ENCODE measurements around the gene EPN2.
"Not testable (repeated sequence)": the region's sequence is repeated elsewhere in the genome, so short reads cannot be mapped to it uniquely, and the experiment has no call there.

Gene EPN2

GRCh38 chr17:19348806-19349205, 111.6 kb downstream of the EPN2 start:
- Histone ChIP-seq H3K27me3 (ENCODE audit: control insufficient read depth in 1 of 2, insufficient read depth in 1 of 2, low read length in 2 of 2) (no peaks in the 10 kb centered on the region), H2BK5ac (ENCODE audit: low read depth, low read length, poor library complexity, severe bottlenecking) (no peak overlapping the region), H2BK12ac (ENCODE audit: low read length in 2 of 2) (peak overlapping the region in 1 of 2 experiments; percentile 4), H3K14ac (ENCODE audit: low read length in 2 of 2) (no peak overlapping the region), H3K27ac (ENCODE audit: low read length, poor library complexity, severe bottlenecking) (no peak overlapping the region), H2AFZ (ENCODE audit: low read depth, low read length) (no peak overlapping the region), H2BK15ac (ENCODE audit: low read depth, poor library complexity, severe bottlenecking) (no peak overlapping the region), H3K4me2 (ENCODE audit: low read length, poor library complexity, severe bottlenecking) (no peak overlapping the region), H3K79me1 (replicated peaks; ENCODE audit: low read length, poor library complexity, severe bottlenecking) (no peaks in the 10 kb centered on the region), H3K23ac (ENCODE audit: low read length in 2 of 2) (no peak overlapping the region), H4K91ac (ENCODE audit: low read length) (no peak overlapping the region), H3K4ac (ENCODE audit: low read depth in 1 of 2, low read length in 2 of 2) (no peak overlapping the region), H3K18ac (ENCODE audit: low read depth in 1 of 2, low read length in 2 of 2) (peak overlapping the region in 1 of 2 experiments; percentile 55), H2BK120ac (ENCODE audit: low read depth, low read length) (no peak overlapping the region), H3K4me1 (ENCODE audit: control insufficient read depth, insufficient read depth, low read depth, low read length) (peaks cover 18% of the 10 kb centered on the region), H3K4me3 (ENCODE audit: insufficient read depth in 1 of 2, low read depth in 1 of 2, low read length in 2 of 2) (no peak overlapping the region), H3K36me3 (ENCODE audit: control insufficient read depth in 1 of 2, insufficient read depth in 2 of 2, low read depth in 1 of 2, low read length in 2 of 2) (peaks cover 0 to 14% of the 10 kb centered on the region in 2 experiments), H3K9ac (ENCODE audit: low read length) (no peak overlapping the region), H4K8ac (ENCODE audit: low read length) (no peak overlapping the region), H2AK5ac (ENCODE audit: low read length, severe bottlenecking) (no peak overlapping the region), H3K9me3 (ENCODE audit: control insufficient read depth, low read length) (no peaks in the 10 kb centered on the region)
- 99% methylated on average over 9 of the region's 9 CpGs for WGBS
- DNase-seq, result no peak

- DNase-seq; H3K4me2 ChIP-seq (ENCODE audit: low read length, poor library complexity, severe bottlenecking); H3K18ac ChIP-seq (ENCODE audit: low read depth in 1 of 2, low read length in 2 of 2); H3K4me1 ChIP-seq (ENCODE audit: control insufficient read depth, insufficient read depth, low read depth, low read length); H3K23ac ChIP-seq (ENCODE audit: low read length in 2 of 2); H3K4ac ChIP-seq (ENCODE audit: low read depth in 1 of 2, low read length in 2 of 2); H2AK5ac ChIP-seq (ENCODE audit: low read length, severe bottlenecking); H4K91ac ChIP-seq (ENCODE audit: low read length); H4K8ac ChIP-seq (ENCODE audit: low read length); H3K9ac ChIP-seq (ENCODE audit: low read length); H2BK5ac ChIP-seq (ENCODE audit: low read depth, low read length, poor library complexity, severe bottlenecking); H3K9me3 ChIP-seq (ENCODE audit: control insufficient read depth, low read length); H3K27me3 ChIP-seq (ENCODE audit: control insufficient read depth in 1 of 2, insufficient read depth in 1 of 2, low read length in 2 of 2); H3K4me3 ChIP-seq (ENCODE audit: insufficient read depth in 1 of 2, low read depth in 1 of 2, low read length in 2 of 2); H2BK15ac ChIP-seq (ENCODE audit: low read depth, poor library complexity, severe bottlenecking); H2AFZ ChIP-seq (ENCODE audit: low read depth, low read length); H3K27ac ChIP-seq (ENCODE audit: low read length, poor library complexity, severe bottlenecking); H3K79me1 ChIP-seq (replicated peaks; ENCODE audit: low read length, poor library complexity, severe bottlenecking); H3K14ac ChIP-seq (ENCODE audit: low read length in 2 of 2); H2BK12ac ChIP-seq (ENCODE audit: low read length in 2 of 2): not testable (repeated sequence)
- peak overlapping the region; percentile 5 for H2BK120ac ChIP-seq (ENCODE audit: low read depth, low read length)
- WGBS, result 88% methylated on average over 11 of the region's 11 CpGs
- H3K36me3 ChIP-seq (ENCODE audit: control insufficient read depth in 1 of 2, insufficient read depth in 2 of 2, low read depth in 1 of 2, low read length in 2 of 2), result peaks cover 18 to 19% of the 10 kb centered on the region in 2 experiments
Measured at GRCh38 chr17:19353401-19353800, 116.2 kb downstream of the EPN2 start.

DNA sequence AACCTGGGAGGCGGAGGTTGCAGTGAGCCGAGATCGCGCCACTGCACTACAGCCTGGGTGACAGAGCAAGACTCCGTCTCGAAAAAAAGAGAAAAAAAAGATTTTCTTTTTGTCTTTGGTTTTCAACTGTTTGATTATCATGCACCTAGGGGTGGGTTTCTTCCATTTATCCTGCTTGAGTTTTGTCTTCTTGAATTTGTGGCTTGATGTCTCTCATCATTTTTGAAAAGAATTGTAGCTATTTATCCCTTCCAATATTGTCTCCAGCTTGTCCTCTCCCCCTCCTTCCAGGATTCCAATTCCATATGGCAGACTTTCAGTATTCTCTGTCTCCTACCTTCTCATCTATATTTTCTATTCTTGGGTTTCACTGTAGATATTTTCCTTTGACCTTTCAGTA, 117.6 kb downstream of the EPN2 start:
- Histone ChIP-seq H3K4me3 (ENCODE audit: insufficient read depth in 1 of 2, low read depth in 1 of 2, low read length in 2 of 2) (no peak overlapping the region), H3K27me3 (ENCODE audit: control insufficient read depth in 1 of 2, insufficient read depth in 1 of 2, low read length in 2 of 2) (no peaks in the 10 kb centered on the region), H3K9me3 (ENCODE audit: control insufficient read depth, low read length) (no peaks in the 10 kb centered on the region), H4K8ac (ENCODE audit: low read length) (no peak overlapping the region), H2BK5ac (ENCODE audit: low read depth, low read length, poor library complexity, severe bottlenecking) (no peak overlapping the region), H4K91ac (ENCODE audit: low read length) (no peak overlapping the region), H3K14ac (ENCODE audit: low read length in 2 of 2) (no peak overlapping the region), H2AK5ac (ENCODE audit: low read length, severe bottlenecking) (no peak overlapping the region), H3K9ac (ENCODE audit: low read length) (no peak overlapping the region), H3K4me2 (ENCODE audit: low read length, poor library complexity, severe bottlenecking) (no peak overlapping the region), H2BK12ac (ENCODE audit: low read length in 2 of 2) (no peak overlapping the region), H3K79me1 (replicated peaks; ENCODE audit: low read length, poor library complexity, severe bottlenecking) (peaks cover 4% of the 10 kb centered on the region), H3K23ac (ENCODE audit: low read length in 2 of 2) (no peak overlapping the region), H3K36me3 (ENCODE audit: control insufficient read depth in 1 of 2, insufficient read depth in 2 of 2, low read depth in 1 of 2, low read length in 2 of 2) (peaks cover 22 to 26% of the 10 kb centered on the region in 2 experiments), H3K27ac (ENCODE audit: low read length, poor library complexity, severe bottlenecking) (no peak overlapping the region), H2BK120ac (ENCODE audit: low read depth, low read length) (no peak overlapping the region), H3K18ac (ENCODE audit: low read depth in 1 of 2, low read length in 2 of 2) (no peak overlapping the region), H3K4me1 (ENCODE audit: control insufficient read depth, insufficient read depth, low read depth, low read length) (no peaks in the 10 kb centered on the region), H2BK15ac (ENCODE audit: low read depth, poor library complexity, severe bottlenecking) (no peak overlapping the region), H3K4ac (ENCODE audit: low read depth in 1 of 2, low read length in 2 of 2) (no peak overlapping the region), H2AFZ (ENCODE audit: low read depth, low read length) (no peak overlapping the region)
- no peak for DNase-seq
- 78% methylated on average over 6 of the region's 6 CpGs for WGBS

DNA sequence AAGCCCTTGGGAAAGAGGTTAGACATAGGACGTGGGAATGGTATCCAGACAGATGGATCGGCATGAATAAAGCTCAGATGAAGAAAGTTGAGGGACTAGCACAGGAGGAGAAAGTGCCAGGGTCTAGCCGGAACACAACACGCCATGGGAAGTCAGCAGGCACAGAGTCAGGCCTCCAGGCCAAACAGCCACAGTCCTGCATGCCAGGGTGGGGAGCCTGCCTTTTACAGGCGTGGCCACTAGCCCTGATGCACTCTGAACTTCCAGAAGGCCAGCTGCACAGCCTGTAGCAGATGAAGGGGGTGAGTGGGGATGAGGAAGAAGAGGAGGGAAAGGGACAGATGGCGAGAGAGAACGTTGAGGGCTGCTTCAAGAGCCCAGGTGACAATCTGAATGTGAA, 120.2 kb downstream of the EPN2 start:
- Histone ChIP-seq H3K18ac (ENCODE audit: low read depth in 1 of 2, low read length in 2 of 2) (no peak overlapping the region), H3K23ac (ENCODE audit: low read length in 2 of 2) (no peak overlapping the region), H3K9me3 (ENCODE audit: control insufficient read depth, low read length) (no peaks in the 10 kb centered on the region), H3K4me3 (ENCODE audit: insufficient read depth in 1 of 2, low read depth in 1 of 2, low read length in 2 of 2) (no peak overlapping the region), H3K9ac (ENCODE audit: low read length) (no peak overlapping the region), H3K36me3 (ENCODE audit: control insufficient read depth in 1 of 2, insufficient read depth in 2 of 2, low read depth in 1 of 2, low read length in 2 of 2) (peaks cover 22 to 33% of the 10 kb centered on the region in 2 experiments), H2AFZ (ENCODE audit: low read depth, low read length) (no peak overlapping the region), H3K4me2 (ENCODE audit: low read length, poor library complexity, severe bottlenecking) (no peak overlapping the region), H2AK5ac (ENCODE audit: low read length, severe bottlenecking) (no peak overlapping the region), H3K14ac (ENCODE audit: low read length in 2 of 2) (no peak overlapping the region), H3K4ac (ENCODE audit: low read depth in 1 of 2, low read length in 2 of 2) (no peak overlapping the region), H4K8ac (ENCODE audit: low read length) (no peak overlapping the region), H4K91ac (ENCODE audit: low read length) (no peak overlapping the region), H3K27ac (ENCODE audit: low read length, poor library complexity, severe bottlenecking) (no peak overlapping the region), H2BK12ac (ENCODE audit: low read length in 2 of 2) (no peak overlapping the region), H3K4me1 (ENCODE audit: control insufficient read depth, insufficient read depth, low read depth, low read length) (peaks cover 10% of the 10 kb centered on the region), H3K27me3 (ENCODE audit: control insufficient read depth in 1 of 2, insufficient read depth in 1 of 2, low read length in 2 of 2) (no peaks in the 10 kb centered on the region), H3K79me1 (replicated peaks; ENCODE audit: low read length, poor library complexity, severe bottlenecking) (peaks cover 17% of the 10 kb centered on the region), H2BK120ac (ENCODE audit: low read depth, low read length) (no peak overlapping the region), H2BK15ac (ENCODE audit: low read depth, poor library complexity, severe bottlenecking) (no peak overlapping the region), H2BK5ac (ENCODE audit: low read depth, low read length, poor library complexity, severe bottlenecking) (no peak overlapping the region)
- 96% methylated on average over 7 of the region's 7 CpGs for WGBS
- DNase-seq, result no peak

All from mesenchymal stem cell (in vitro differentiated cells and primary cell).